Thyroid gland (tissue), 4 donors: ENCODE results near the gene B9D1. TPM values are rescaled to one million over a fixed set of nuclear protein-coding genes. Genes with fewer than 3 reads are reported as not detected.

Experiments used
- DNase-seq, 2 donors: peaks; one replicate each; pipeline ENCODE4 v3.0.0-alpha.2; 2019
- H3K27ac ChIP-seq, 3 donors: fragments of 200-600 bp; sonication (generic); 1 replicate in 2 of 3; 2 replicates in 1 of 3; pipeline ENCODE4 v1.5.1; 2016 to 2019; ENCODE audit warnings: mild to moderate bottlenecking in 1 of 3, moderate library complexity in 1 of 3
- H3K27me3 ChIP-seq: fragments of 200-600 bp; sonication (generic); one replicate; pipeline ENCODE4 v1.5.1; 2019
- H3K36me3 ChIP-seq, 2 donors: fragments of 200-600 bp; sonication (generic); one replicate each; pipeline ENCODE4 v1.5.1; 2016 to 2019
- H3K4me1 ChIP-seq, 2 donors: fragments of 200-600 bp; sonication (generic); one replicate each; pipeline ENCODE4 v1.5.1; 2017 to 2019
- H3K4me3 ChIP-seq, 3 donors: fragments of 200-600 bp; sonication (generic); replicated peaks in 1 of 3; 1 replicate in 2 of 3; 2 replicates in 1 of 3; pipeline ENCODE4 v1.5.1; 2016; ENCODE audit warnings: mild to moderate bottlenecking in 1 of 3
- H3K9me3 ChIP-seq: fragments of 200-600 bp; sonication (generic); one replicate; pipeline ENCODE4 v1.5.1; 2017
- POLR2A ChIP-seq, 2 donors: fragments of 450-650 bp; IDR thresholded peaks; one replicate each; pipeline ENCODE4 v1.6.1; 2017; ENCODE audit warnings: antibody characterized with exemption in 2 of 2, mild to moderate bottlenecking in 2 of 2, moderate library complexity in 1 of 2
- WGBS, 2 donors: methylation state at CpG; one replicate each; pipeline ENCODE4 v1.1.5; 2017; 5-methylcytosine and 5-hydroxymethylcytosine counted together
- intact Hi-C: fragments of 100-400 bp; cut with DNase I; formaldehyde crosslinking; loops from one replicate; pipeline ENCODE4 v1.15.1; 2023
- total RNA-seq, 4 donors: library from RNA; depleted of rRNA; stranded (reverse); fragments of >200 nt; gene quantifications; one replicate each; pipeline ENCODE4 v1.2.3, GENCODE V29; 2016
- TF ChIP-seq, protein P1 (sequence below), 6 experiments: fragments of 200-600 bp in 3 of 6; fragments of 450-650 bp in 3 of 6; sonication (generic) in 3 of 6; IDR thresholded peaks; one replicate each; pipeline ENCODE4 v1.5.1; 2016 to 2019; ENCODE audit warnings: antibody characterized with exemption in 6 of 6, mild to moderate bottlenecking in 2 of 6, inconsistent platforms in 1 of 6, moderate library complexity in 1 of 6

B9D1 gene
- total RNA-seq, 4 donors from 2014 or later, result 45.0 to 104 (median 90.3) TPM

DNA sequence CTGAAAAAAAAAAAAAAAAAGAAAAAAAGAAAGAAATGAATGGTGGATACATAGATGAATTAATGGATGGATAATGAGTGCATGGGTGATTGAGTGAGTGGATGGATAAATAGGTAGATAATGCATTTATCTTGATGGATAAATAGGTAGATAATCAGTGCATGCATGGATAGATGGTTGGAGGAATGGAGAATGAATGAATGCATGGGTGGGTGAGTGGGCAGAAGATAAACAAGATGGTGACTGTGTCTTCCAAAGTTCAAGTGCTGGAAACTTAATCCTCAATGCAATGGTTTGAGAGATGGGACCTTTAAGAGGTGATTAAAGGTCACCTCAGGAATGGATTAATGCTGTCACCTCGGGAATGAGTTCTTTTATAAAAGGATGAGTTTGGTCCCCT, 41.7 kb upstream of the B9D1 start:
- no peak overlapping the region for H3K4me3 ChIP-seq
- TF ChIP-seq, protein P1, sequence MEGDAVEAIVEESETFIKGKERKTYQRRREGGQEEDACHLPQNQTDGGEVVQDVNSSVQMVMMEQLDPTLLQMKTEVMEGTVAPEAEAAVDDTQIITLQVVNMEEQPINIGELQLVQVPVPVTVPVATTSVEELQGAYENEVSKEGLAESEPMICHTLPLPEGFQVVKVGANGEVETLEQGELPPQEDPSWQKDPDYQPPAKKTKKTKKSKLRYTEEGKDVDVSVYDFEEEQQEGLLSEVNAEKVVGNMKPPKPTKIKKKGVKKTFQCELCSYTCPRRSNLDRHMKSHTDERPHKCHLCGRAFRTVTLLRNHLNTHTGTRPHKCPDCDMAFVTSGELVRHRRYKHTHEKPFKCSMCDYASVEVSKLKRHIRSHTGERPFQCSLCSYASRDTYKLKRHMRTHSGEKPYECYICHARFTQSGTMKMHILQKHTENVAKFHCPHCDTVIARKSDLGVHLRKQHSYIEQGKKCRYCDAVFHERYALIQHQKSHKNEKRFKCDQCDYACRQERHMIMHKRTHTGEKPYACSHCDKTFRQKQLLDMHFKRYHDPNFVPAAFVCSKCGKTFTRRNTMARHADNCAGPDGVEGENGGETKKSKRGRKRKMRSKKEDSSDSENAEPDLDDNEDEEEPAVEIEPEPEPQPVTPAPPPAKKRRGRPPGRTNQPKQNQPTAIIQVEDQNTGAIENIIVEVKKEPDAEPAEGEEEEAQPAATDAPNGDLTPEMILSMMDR (IDR thresholded peaks at IDR 0.05), result no peak
- no peak for TF ChIP-seq POLR2A (IDR thresholded peaks at IDR 0.05)
- no peaks in the 10 kb centered on the region for H3K9me3 ChIP-seq
- H3K27ac ChIP-seq, result no peak overlapping the region
- intact Hi-C loops, result no loop called here
- H3K27me3 ChIP-seq, result no peaks in the 10 kb centered on the region
- H3K4me1 ChIP-seq, result peaks cover 0 to 4% of the 10 kb centered on the region in 2 donors
- 67 to 89% methylated on average over 1 of the region's 1 CpG for WGBS, 2 donors
- H3K36me3 ChIP-seq, result no peaks in the 10 kb centered on the region
- no peak for DNase-seq

DNA sequence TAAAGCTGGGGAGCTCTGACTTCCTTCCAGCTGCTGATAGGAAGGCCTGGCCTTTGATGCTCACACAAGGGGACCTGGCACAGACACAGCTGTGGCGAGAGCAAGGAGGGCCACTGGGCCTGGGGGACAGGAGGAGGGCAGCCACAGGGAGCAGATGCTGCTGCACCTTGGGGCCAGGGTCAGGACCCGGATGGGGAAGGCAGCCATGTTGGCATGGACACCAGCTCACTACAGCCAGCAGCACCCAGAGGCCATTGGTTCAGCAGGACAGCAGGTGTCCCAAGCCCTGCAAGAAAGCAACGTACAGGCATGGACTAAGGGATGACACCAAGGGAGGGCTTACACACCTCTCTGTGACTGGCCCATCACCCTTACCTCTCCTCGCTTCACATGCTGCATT, 40.5 kb upstream of the B9D1 start:
- intact Hi-C loops, result no loop called here
- Histone ChIP-seq H3K9me3 (no peaks in the 10 kb centered on the region), H3K4me1 (peaks cover 5 to 16% of the 10 kb centered on the region in 2 donors), H3K36me3 (no peaks in the 10 kb centered on the region), H3K27ac (no peak overlapping the region), H3K4me3 (no peak overlapping the region), H3K27me3 (no peaks in the 10 kb centered on the region)
- TF ChIP-seq, protein P1 (IDR thresholded peaks at IDR 0.05), result no peak
- 96 to 100% methylated on average over 4 of the region's 4 CpGs for WGBS, 2 donors
- DNase-seq, result no peak

DNA sequence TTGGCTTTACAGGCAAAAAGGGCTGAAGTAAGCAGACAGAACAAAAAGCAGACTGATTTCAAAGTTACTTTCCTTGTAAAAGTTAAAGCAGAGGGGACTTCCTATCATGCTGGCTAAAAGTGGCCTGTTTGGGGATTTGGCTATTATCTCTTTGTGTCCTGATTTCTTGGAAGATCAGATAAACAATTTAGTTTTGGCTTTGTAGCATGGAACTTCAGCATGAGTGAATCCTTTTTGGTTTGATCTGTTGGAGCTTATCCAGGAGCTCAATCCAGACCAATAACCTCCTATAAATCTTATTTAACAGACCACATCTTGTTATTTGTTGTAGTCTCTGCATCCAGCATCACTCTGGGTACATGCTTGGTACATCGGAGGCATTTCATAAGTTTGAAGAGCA, 39.6 kb upstream of the B9D1 start:
- Histone ChIP-seq H3K4me3 (no peak overlapping the region), H3K9me3 (no peaks in the 10 kb centered on the region), H3K27ac (no peak overlapping the region), H3K36me3 (no peaks in the 10 kb centered on the region), H3K4me1 (peaks cover 14 to 24% of the 10 kb centered on the region in 2 donors), H3K27me3 (no peaks in the 10 kb centered on the region)
- intact Hi-C loops, result no loop called here
- TF ChIP-seq, protein P1 (IDR thresholded peaks at IDR 0.05), result no peak
- no peak for TF ChIP-seq POLR2A (IDR thresholded peaks at IDR 0.05)
- no peak for DNase-seq
- WGBS, 2 donors, result 87 to 94% methylated on average over 1 of the region's 1 CpG

DNA sequence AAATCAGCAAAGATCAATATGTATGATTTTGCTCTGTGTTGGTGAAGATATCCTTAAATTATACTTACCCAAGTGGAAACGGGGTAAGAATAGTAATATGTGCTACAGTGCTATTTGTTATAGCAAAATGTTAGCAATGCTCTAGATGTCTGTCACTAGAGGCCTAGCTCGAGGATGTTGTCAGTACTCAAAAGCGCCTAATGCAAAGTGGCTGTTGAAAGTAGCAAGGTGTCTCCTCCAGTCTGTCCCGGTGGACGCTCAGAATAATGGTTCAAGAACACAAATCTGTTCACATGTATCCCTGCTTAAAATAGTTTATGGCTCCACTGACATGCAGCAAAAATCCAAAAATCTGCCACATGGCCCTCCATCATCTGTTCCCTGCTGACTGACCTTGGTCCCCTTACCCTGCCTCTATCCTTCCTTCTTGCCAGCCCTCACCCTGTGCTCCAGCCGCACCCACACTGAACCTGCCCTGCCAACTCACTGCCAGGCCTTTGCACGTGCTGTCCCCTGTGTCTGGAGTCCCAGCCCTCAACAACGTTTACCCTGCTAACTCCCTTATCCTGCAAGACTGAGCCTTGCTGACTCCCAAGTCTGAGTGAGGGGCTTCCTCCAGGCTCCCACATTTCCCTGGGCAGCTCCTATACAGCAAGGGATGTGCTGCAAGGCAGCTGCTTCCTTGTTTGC, 38.9 kb upstream of the B9D1 start:
- Histone ChIP-seq H3K4me1 (peaks cover 15 to 26% of the 10 kb centered on the region in 2 donors), H3K27ac (no peak overlapping the region), H3K36me3 (no peaks in the 10 kb centered on the region), H3K9me3 (no peaks in the 10 kb centered on the region), H3K4me3 (no peak overlapping the region), H3K27me3 (no peaks in the 10 kb centered on the region)
- TF ChIP-seq POLR2A (IDR thresholded peaks at IDR 0.05), result no peak
- TF ChIP-seq, protein P1 (IDR thresholded peaks at IDR 0.05), result no peak
- intact Hi-C loops, result no loop called here
- no peak for DNase-seq
- WGBS, 2 donors, result 85 to 87% methylated on average over 8 of the region's 8 CpGs

DNA sequence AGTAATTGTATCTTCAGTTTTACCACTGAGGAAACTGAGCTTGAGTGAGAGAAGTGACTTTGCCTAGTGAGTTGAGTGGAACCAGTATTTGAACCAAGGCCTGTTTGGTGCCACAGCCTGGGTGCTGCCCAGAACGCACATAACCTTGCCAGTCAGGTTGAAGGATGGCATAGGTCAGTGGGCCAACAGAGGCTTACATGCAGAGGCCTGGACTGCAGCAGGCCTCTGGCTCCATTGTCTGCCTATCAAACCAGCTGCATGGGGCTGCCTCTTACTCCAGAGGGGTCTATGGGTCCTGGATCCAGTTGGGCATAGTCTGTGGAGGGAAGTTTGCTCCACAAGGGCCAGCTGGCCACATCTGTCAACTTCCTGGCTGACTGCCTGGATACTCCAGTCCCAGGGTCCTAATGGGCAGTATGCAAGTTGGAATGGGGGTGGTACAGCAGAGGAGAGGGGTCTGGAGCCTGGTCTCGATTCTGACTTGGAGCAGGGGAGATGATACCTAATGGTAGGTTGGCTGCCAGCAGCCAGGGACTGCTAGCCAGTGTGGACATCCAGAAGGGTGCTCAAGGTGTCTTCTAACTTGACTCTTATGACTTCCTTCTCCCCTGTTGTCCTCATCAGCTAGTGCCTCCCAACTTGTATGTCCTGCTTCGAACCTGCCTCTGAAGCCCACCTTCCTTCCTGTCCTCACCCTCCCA, 37.4 kb upstream of the B9D1 start:
- intact Hi-C loops, result no loop called here

More for the DNA sequence above, 37.4 kb upstream of the B9D1 start:
- H3K4me3 ChIP-seq, result no peak overlapping the region
- TF ChIP-seq, protein P1 (IDR thresholded peaks at IDR 0.05), result no peak
- TF ChIP-seq POLR2A (IDR thresholded peaks at IDR 0.05), result no peak
- no peak overlapping the region for H3K27ac ChIP-seq
- H3K9me3 ChIP-seq, result no peaks in the 10 kb centered on the region
- peaks cover 15 to 26% of the 10 kb centered on the region in 2 donors for H3K4me1 ChIP-seq
- WGBS, 2 donors, result 94 to 97% methylated on average over 3 of the region's 3 CpGs
- no peak for DNase-seq
- no peaks in the 10 kb centered on the region for H3K36me3 ChIP-seq
- no peaks in the 10 kb centered on the region for H3K27me3 ChIP-seq
